Suprapubic skin (tissue), 4 donors: Measurements from ENCODE around the gene ATP8B3. TPM values are rescaled to one million over a fixed set of nuclear protein-coding genes. Genes with fewer than 3 reads are reported as not detected.
"Not testable (repeated sequence)": the region's sequence is repeated elsewhere in the genome, so short reads cannot be mapped to it uniquely, and the experiment has no call there.

Experiments
- DNase-seq, 2 donors: peaks; one replicate each; pipeline ENCODE4 v3.0.0-alpha.2; 2019; ENCODE audit warnings: low spot score in 2 of 2
- H3K27ac ChIP-seq: fragments of 200-600 bp; sonication (generic); one replicate; pipeline ENCODE4 v1.5.1; 2019
- H3K27me3 ChIP-seq: fragments of 200-600 bp; sonication (generic); one replicate; pipeline ENCODE4 v1.5.1; 2019
- H3K36me3 ChIP-seq: fragments of 200-600 bp; sonication (generic); one replicate; pipeline ENCODE4 v1.5.1; 2019
- H3K4me1 ChIP-seq: fragments of 200-600 bp; sonication (generic); one replicate; pipeline ENCODE4 v1.5.1; 2019
- H3K4me3 ChIP-seq: fragments of 200-600 bp; sonication (generic); one replicate; pipeline ENCODE4 v1.5.1; 2019; ENCODE audit warnings: mild to moderate bottlenecking
- H3K9me3 ChIP-seq: fragments of 200-600 bp; sonication (generic); one replicate; pipeline ENCODE4 v1.5.1; 2019
- CTCF ChIP-seq, 2 donors: fragments of 200-600 bp in 1 of 2; fragments of 450-650 bp in 1 of 2; sonication (generic) in 1 of 2; IDR thresholded peaks; one replicate each; pipeline ENCODE4 v1.5.1; 2016 to 2019; ENCODE audit warnings: antibody characterized with exemption in 2 of 2, mild to moderate bottlenecking in 1 of 2, moderate library complexity in 1 of 2
- EP300 ChIP-seq: sonication (generic); formaldehyde crosslinking; IDR thresholded peaks from one replicate; pipeline ENCODE4 v1.6.1; 2017; ENCODE audit warnings: antibody characterized with exemption
- POLR2A ChIP-seq, 2 donors: fragments of 450-650 bp; IDR thresholded peaks; one replicate each; pipeline ENCODE4 v1.6.1; 2017; ENCODE audit warnings: antibody characterized with exemption in 2 of 2, mild to moderate bottlenecking in 2 of 2, moderate library complexity in 2 of 2
- POLR2AphosphoS5 ChIP-seq, 3 donors: sonication (generic); formaldehyde crosslinking; IDR thresholded peaks; one replicate each; pipeline ENCODE4 v1.6.1; 2017; ENCODE audit warnings: antibody characterized with exemption in 3 of 3
- WGBS: methylation state at CpG from one replicate; pipeline ENCODE4 v1.1.5; 2018; 5-methylcytosine and 5-hydroxymethylcytosine counted together
- total RNA-seq, 4 donors: library from RNA; depleted of rRNA; stranded (reverse); fragments of >200 nt; gene quantifications; one replicate each; pipeline ENCODE4 v1.1.0, GENCODE V29; 2016

Gene ATP8B3
- total RNA-seq, 4 donors from 2014 or later: 1.5 to 3.8 (median 1.8) TPM

DNA sequence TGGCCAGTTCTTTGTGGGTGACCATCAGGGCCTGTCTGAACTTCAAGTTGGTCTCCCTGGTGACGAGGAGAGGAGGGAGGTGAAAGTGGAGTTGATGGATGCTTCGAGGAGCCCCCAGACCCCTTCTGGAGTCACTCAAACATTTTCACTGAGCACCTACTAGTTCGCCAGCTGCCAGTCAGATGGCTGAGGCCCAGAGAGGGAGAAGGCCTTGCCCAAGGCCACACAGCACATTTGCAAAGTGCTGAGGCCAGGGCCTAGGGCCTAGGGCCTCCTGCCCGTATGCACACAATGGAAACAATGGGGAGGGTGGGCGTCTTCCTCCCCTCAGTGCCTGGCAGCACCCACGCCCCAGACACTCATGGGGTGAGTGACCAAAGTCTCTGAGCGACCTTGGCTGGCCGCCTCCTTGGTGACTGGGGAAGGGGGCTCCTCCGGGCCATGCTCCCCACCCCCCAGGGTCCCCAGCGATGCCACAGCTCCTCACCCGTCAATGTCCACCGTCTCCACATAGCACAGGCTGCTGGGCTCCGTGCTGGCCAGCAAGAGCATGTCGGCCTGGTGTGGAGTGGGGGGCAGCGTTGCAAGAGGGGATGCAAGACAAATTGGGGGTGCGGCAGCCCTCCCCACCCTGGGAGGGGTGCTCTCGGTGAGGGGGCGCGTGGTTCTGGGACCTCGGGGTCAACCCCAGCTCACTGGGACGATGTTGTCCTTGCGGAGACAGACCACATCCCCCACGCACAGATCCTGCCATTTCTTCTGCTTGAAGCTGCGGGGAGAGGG is 6.5 kb downstream of the ATP8B3 start:
- DNase-seq: peak in 1 of 2 donors; percentile 57
- 87% methylated on average over 15 of the region's 24 CpGs for WGBS

DNA sequence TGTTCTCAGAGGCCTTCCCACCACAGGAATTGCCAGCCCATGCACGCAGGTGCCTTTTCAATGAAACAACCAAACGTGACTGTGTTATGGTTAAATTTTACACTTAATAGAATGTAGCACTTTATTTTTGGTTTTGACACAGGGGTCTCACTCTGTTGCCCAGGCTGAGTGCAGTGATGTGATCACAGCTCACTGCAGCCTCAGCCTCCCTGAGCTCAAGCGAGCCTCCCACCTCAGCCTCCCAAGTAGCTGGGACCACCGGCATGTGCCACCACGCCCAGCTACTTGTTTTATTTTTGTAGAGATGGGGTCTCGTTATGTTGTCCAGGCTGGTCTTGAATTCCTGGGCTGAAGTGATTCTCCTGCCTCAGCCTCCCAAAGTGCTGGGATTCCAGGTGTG is 7.2 kb downstream of the ATP8B3 start:
- Histone ChIP-seq H3K27ac (no peak overlapping the region), H3K9me3 (no peaks in the 10 kb centered on the region), H3K36me3 (no peaks in the 10 kb centered on the region), H3K27me3 (no peaks in the 10 kb centered on the region), H3K4me1 (peaks cover 6% of the 10 kb centered on the region), H3K4me3 (no peak overlapping the region)
- TF ChIP-seq CTCF (IDR thresholded peaks at IDR 0.05): no peak
- no peak for TF ChIP-seq POLR2AphosphoS5 (IDR thresholded peaks at IDR 0.05)
- no peak for TF ChIP-seq POLR2A (IDR thresholded peaks at IDR 0.05)
- TF ChIP-seq EP300: no peak
- WGBS: 87% methylated on average over 6 of the region's 6 CpGs
- no peak for DNase-seq

More for the DNA sequence above, 6.5 kb downstream of the ATP8B3 start:
- no peak for TF ChIP-seq POLR2AphosphoS5 (IDR thresholded peaks at IDR 0.05)
- no peak for TF ChIP-seq CTCF (IDR thresholded peaks at IDR 0.05)
- TF ChIP-seq POLR2A (IDR thresholded peaks at IDR 0.05): no peak
- no peak for TF ChIP-seq EP300
- no peak overlapping the region for H3K4me3 ChIP-seq
- no peaks in the 10 kb centered on the region for H3K9me3 ChIP-seq
- H3K4me1 ChIP-seq: peaks cover 6% of the 10 kb centered on the region
- H3K27me3 ChIP-seq: no peaks in the 10 kb centered on the region
- no peaks in the 10 kb centered on the region for H3K36me3 ChIP-seq
- H3K27ac ChIP-seq: no peak overlapping the region

GRCh38 chr19:1799695-1800342 is 12.3 kb downstream of the ATP8B3 start:
- peak in 1 of 2 donors; percentile 53 for DNase-seq
- 83% methylated on average over 36 of the region's 36 CpGs for WGBS

GRCh38 chr19:1797313-1797712 is 14.8 kb downstream of the ATP8B3 start:
- WGBS: 87% methylated on average over 7 of the region's 7 CpGs
- H3K4me3 ChIP-seq, DNase-seq, H3K9me3 ChIP-seq, H3K27ac ChIP-seq, H3K36me3 ChIP-seq: not testable (repeated sequence)
- peaks cover 12% of the 10 kb centered on the region for H3K4me1 ChIP-seq
- peaks cover 22% of the 10 kb centered on the region for H3K27me3 ChIP-seq

More at GRCh38 chr19:1799695-1800342, 12.3 kb downstream of the ATP8B3 start:
- Histone ChIP-seq H3K4me1 (peaks cover 12% of the 10 kb centered on the region), H3K36me3 (no peaks in the 10 kb centered on the region), H3K9me3 (no peaks in the 10 kb centered on the region), H3K27me3 (peaks cover 19% of the 10 kb centered on the region), H3K4me3 (no peak overlapping the region), H3K27ac (no peak overlapping the region)
- TF ChIP-seq POLR2A (IDR thresholded peaks at IDR 0.05): no peak

DNA sequence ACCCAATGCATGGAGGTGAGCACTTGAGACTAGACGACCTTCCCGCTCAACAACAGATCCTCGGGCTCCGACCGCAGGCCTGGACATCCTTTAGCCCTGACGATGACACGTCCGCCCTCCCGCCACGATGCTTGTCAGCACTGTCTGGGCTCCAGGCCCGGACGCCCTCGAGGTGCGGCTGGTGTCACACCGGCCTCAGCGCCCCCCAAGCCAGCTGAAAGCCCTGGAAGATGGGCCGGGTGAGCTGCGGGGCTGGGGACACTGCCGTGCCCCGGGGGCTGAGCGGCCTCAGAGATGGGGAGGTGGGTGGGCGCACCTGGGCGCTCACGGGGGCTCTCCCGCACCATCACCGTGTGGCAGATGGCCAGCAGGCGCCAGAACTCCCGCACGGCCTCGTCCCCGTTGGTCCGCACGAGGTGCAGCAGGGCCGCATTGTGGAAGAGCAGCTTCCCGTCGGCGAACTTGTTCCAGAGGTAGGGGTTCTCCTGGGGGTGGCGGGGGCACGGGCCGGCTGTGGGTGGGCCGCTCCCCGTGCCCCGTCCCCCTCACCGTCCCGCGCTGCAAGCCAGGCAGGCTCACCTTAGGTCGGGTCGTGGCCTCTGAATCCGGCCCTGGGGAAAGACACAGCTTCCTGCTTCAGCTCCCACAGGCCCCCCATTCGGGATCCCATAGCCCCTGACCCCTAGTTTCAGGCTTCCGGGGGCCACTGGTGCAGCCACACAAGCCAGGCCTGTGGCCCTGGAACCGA is 15.5 kb downstream of the ATP8B3 start:
- peak in 1 of 2 donors; percentile 57 for DNase-seq
- H3K4me1 ChIP-seq: peaks cover 12% of the 10 kb centered on the region
- H3K27ac ChIP-seq: no peak overlapping the region
- H3K9me3 ChIP-seq: no peaks in the 10 kb centered on the region
- no peaks in the 10 kb centered on the region for H3K36me3 ChIP-seq
- H3K4me3 ChIP-seq: no peak overlapping the region
- TF ChIP-seq CTCF (IDR thresholded peaks at IDR 0.05) (no peak), POLR2AphosphoS5 (IDR thresholded peaks at IDR 0.05) (no peak), POLR2A (IDR thresholded peaks at IDR 0.05) (no peak), EP300 (no peak)
- 64% methylated on average over 11 of the region's 52 CpGs for WGBS
- peaks cover 26% of the 10 kb centered on the region for H3K27me3 ChIP-seq
